Activated naive CD8-positive, alpha-beta T cell treated with anti-CD3 and anti-CD28 coated beads, Interleukin-2, amount 10 ng/mL, durations not matched to agents 7 days and 5 days (primary cell): Measurements from ENCODE around the gene EPN2. TPM values are rescaled to one million over a fixed set of nuclear protein-coding genes. Genes with fewer than 3 reads are reported as not detected.
"Not testable (repeated sequence)": the region's sequence is repeated elsewhere in the genome, so short reads cannot be mapped to it uniquely, and the experiment has no call there.

Source experiments
- ATAC-seq: fragments of 150-1000 bp; cut with Tn5 transposase; one replicate; pipeline ENCODE4 v1.10.0; 2021; ENCODE audit warnings: low read depth, moderate library complexity
- POLR2A ChIA-PET: fragments of 350-600 bp; sonication (Branson Sonifier 250); formaldehyde crosslinking; loops from one replicate; lab custom pipeline; 2021; ENCODE audit warnings: antibody characterized with exemption; lab: Charles Lee
- DNase-seq: peaks from one replicate; pipeline ENCODE4 v3.0.0; 2021
- H3K27ac Mint-ChIP-seq: one replicate; pipeline ENCODE4 v1.8.0; 2022; ENCODE audit warnings: mild to moderate bottlenecking, mixed read lengths
- H3K27me3 Mint-ChIP-seq: one replicate; pipeline ENCODE4 v1.8.0; 2022; ENCODE audit warnings: mild to moderate bottlenecking, moderate library complexity, mixed read lengths
- H3K36me3 Mint-ChIP-seq: one replicate; pipeline ENCODE4 v1.8.0; 2021; ENCODE audit warnings: mild to moderate bottlenecking, mixed read lengths
- H3K4me1 Mint-ChIP-seq: one replicate; pipeline ENCODE4 v1.8.0; 2021; ENCODE audit warnings: mixed read lengths
- H3K4me3 Mint-ChIP-seq: one replicate; pipeline ENCODE4 v1.8.0; 2022; ENCODE audit warnings: mild to moderate bottlenecking, moderate library complexity, mixed read lengths
- H3K9me3 Mint-ChIP-seq: one replicate; pipeline ENCODE4 v1.8.0; 2021; ENCODE audit warnings: mixed read lengths
- total RNA-seq, 2 experiments: library from RNA; stranded (reverse); gene quantifications; one replicate each; pipeline ENCODE4 v1.2.3, GENCODE V29; 2021

EPN2 gene
- 1 to 10 TPM; 7.1 to 7.5 TPM for total RNA-seq

DNA sequence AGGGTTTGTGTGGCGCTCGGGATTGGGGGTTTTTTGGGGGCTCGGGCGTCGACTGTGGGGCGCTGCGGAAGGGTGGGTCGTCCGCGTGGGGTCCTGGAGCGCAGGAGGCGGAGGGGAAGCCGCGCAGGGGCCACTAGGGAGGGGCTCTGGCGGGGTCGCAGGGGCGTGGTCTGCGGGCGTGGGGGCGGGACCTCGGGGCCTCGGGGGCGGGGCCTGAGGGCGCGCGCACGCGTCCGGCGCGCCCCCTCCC, at the start of gene EPN2:
EPN2 (plus strand) TSS at position 228 of the 250 bp plus-strand sequence. CDS start 45,754 bp downstream, outside the sequence.
- H3K27ac Mint-ChIP-seq, H3K4me1 Mint-ChIP-seq, H3K36me3 Mint-ChIP-seq, ATAC-seq, POLR2A ChIA-PET, H3K9me3 Mint-ChIP-seq: not testable (repeated sequence)
- peaks cover 31% of the 10 kb centered on the region for H3K27me3 Mint-ChIP-seq
- DNase-seq, result peak; percentile 75
- H3K4me3 Mint-ChIP-seq, result peak within 1 kb of the TSS; percentile 84

DNA sequence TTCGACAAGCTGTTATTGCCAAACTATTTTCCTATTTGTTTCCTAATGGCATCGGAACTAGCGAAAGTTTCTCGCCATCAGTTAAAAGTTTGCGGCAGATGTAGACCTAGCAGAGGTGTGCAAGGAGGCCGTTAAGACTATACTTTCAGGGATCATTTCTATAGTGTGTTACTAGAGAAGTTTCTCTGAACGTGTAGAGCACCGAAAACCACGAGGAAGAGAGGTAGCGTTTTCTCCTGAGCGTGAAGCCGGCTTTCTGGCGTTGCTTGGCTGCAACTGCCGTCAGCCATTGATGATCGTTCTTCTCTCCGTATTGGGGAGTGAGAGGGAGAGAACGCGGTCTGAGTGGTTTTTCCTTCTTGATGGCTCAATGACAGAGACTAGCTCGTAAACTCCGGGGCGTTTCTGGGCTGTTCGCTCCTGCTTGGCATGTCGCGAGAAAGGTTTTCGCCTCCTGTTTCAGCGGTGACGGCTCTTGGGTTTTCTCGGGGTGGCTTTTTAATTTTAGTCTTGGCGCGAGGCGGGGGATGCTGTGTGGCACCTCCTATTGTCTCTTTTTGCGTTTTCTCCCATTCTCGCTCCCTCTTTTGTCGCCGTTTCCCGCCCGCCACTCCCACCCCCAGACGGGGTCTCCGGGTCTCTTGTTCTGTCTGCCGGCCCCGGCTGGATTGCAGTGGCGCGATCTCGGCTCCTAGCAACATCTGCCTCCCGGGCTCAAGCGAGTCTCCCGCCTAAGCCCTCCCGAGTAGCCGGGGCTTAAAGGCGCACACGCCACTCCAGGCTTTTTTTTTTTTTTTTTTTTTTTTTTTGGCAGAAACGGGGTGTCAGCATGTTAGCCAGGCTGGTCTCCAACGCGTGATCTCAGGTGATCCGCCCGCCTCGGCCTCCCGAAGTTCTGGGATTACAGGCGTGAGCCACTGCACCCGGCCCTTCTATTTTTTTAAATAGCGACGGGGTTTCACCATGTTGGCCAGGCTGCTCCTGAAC, 49.0 kb upstream of the EPN2 start:
- DNase-seq (peak; percentile 77), ATAC-seq (peak; percentile 42)
- H3K27ac Mint-ChIP-seq, H3K27me3 Mint-ChIP-seq, POLR2A ChIA-PET, H3K4me1 Mint-ChIP-seq, H3K36me3 Mint-ChIP-seq, H3K9me3 Mint-ChIP-seq, H3K4me3 Mint-ChIP-seq: not testable (repeated sequence)

- H3K27me3 Mint-ChIP-seq, H3K27ac Mint-ChIP-seq, H3K4me1 Mint-ChIP-seq, POLR2A ChIA-PET, H3K9me3 Mint-ChIP-seq, DNase-seq, H3K36me3 Mint-ChIP-seq, H3K4me3 Mint-ChIP-seq: not testable (repeated sequence)
- peak; percentile 70 for ATAC-seq
Measured at GRCh38 chr17:19188870-19189708, 48.1 kb upstream of the EPN2 start.

GRCh38 chr17:19189781-19190405, 47.3 kb upstream of the EPN2 start:
- DNase-seq, POLR2A ChIA-PET, H3K4me1 Mint-ChIP-seq, H3K27me3 Mint-ChIP-seq, H3K27ac Mint-ChIP-seq, H3K4me3 Mint-ChIP-seq, H3K36me3 Mint-ChIP-seq, H3K9me3 Mint-ChIP-seq: not testable (repeated sequence)
- ATAC-seq, result peak; percentile 30

- POLR2A ChIA-PET, H3K27me3 Mint-ChIP-seq, H3K4me3 Mint-ChIP-seq, H3K4me1 Mint-ChIP-seq, H3K27ac Mint-ChIP-seq, H3K36me3 Mint-ChIP-seq, H3K9me3 Mint-ChIP-seq: not testable (repeated sequence)
- DNase-seq (peak; percentile 71), ATAC-seq (peak; percentile 96)
Measured at GRCh38 chr17:19196382-19197204, 40.6 kb upstream of the EPN2 start.

- H3K9me3 Mint-ChIP-seq, H3K4me1 Mint-ChIP-seq, H3K36me3 Mint-ChIP-seq, H3K27me3 Mint-ChIP-seq, POLR2A ChIA-PET, DNase-seq, H3K27ac Mint-ChIP-seq, H3K4me3 Mint-ChIP-seq: not testable (repeated sequence)
- peak; percentile 97 for ATAC-seq
Measured at GRCh38 chr17:19202448-19202847, 34.7 kb upstream of the EPN2 start.

- ATAC-seq, H3K4me3 Mint-ChIP-seq, H3K4me1 Mint-ChIP-seq, POLR2A ChIA-PET, H3K36me3 Mint-ChIP-seq, DNase-seq, H3K27me3 Mint-ChIP-seq, H3K27ac Mint-ChIP-seq, H3K9me3 Mint-ChIP-seq: not testable (repeated sequence)
Measured at GRCh38 chr17:19203429-19203828, 33.7 kb upstream of the EPN2 start.

DNA sequence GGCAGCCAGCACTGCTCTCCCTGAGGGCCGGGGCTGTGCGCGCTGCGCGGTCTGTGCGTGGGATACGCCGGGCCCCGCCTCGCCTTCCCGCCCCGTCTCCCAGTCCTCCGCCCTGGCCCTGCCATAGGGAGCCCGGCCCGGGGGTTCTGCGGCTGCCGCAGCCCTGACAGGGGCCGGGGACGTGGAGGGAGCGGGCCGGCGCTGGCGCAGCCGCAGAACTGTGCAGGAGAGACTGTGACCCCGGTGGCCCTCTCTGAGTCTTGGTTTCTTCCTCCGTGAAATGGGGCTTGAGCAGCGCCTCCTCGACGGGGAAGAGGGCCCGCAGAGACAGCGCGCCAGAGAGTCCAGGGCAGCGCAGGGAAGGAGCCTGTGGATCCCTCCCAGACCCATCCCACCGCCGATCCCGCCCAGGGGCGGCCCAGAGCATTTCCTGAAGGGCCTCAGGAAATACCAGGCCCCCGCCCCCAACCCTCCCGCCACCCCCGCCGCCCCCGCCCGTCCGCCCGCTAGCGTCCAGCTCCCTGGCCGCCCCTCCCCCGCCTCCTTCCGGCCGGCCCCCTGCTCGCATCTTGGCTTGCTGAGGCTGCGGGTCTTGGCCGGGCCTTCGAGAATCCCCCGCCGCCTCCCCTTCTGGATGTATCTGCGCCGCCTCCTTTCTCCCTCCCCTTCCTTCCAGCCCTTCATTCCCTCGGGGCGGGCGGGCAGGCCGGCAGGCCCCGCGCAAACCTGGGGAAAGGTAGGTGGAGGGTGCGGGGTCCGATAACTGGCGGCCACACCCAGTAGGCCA, 21.9 kb upstream of the EPN2 start:
- H3K27ac Mint-ChIP-seq, H3K9me3 Mint-ChIP-seq, H3K36me3 Mint-ChIP-seq, H3K27me3 Mint-ChIP-seq, H3K4me3 Mint-ChIP-seq, DNase-seq, POLR2A ChIA-PET, H3K4me1 Mint-ChIP-seq: not testable (repeated sequence)
- ATAC-seq, result peak; percentile 30

- DNase-seq, H3K27me3 Mint-ChIP-seq, H3K36me3 Mint-ChIP-seq, H3K27ac Mint-ChIP-seq, H3K4me1 Mint-ChIP-seq, H3K4me3 Mint-ChIP-seq, H3K9me3 Mint-ChIP-seq, POLR2A ChIA-PET: not testable (repeated sequence)
- peak; percentile 26 for ATAC-seq
Measured at GRCh38 chr17:19216148-19216926, 20.8 kb upstream of the EPN2 start.

DNA sequence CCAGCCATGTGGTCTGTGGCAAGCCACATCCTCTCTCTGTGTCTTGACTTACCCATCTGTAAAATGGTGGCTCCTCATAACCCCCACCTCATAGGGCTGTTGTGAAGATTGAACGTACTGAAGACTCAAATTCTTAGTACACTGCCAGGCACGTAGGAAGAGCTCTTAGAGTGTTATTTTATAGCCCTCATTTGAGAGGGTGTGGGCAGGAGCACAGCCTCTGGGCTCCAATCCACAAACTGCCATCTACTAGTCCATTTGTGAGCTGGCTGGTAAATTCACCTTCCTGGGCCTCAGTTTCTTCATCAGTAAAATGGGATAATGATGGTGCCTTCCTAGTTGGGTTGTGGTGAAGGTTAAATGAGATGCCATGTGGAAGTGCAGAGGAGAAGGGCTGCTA, 18.3 kb upstream of the EPN2 start:
- H3K27me3 Mint-ChIP-seq, DNase-seq, ATAC-seq, H3K4me3 Mint-ChIP-seq, H3K4me1 Mint-ChIP-seq, H3K27ac Mint-ChIP-seq, H3K9me3 Mint-ChIP-seq, POLR2A ChIA-PET, H3K36me3 Mint-ChIP-seq: not testable (repeated sequence)

DNA sequence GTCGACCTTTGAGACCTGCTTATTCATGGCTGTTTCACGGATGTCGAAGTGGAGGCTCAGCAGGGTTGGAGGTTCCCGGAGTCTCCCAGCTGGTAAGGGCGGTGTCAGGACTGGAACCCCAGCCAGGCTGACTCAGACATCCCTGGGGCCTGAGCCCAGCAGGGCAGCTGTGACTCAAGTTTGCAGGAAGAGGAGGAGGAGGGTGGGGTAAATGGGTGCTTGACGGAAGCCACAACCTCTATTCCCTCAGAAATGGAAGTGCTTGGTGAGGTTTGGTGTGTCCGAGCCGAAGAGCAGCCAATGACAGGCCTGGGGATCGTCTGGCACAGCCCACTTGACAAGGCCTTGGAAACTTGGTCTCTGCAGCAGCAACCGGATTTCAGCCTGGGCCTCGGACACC, 17.8 kb upstream of the EPN2 start:
- POLR2A ChIA-PET, H3K4me1 Mint-ChIP-seq, H3K27me3 Mint-ChIP-seq, H3K36me3 Mint-ChIP-seq, ATAC-seq, H3K27ac Mint-ChIP-seq, H3K9me3 Mint-ChIP-seq, H3K4me3 Mint-ChIP-seq, DNase-seq: not testable (repeated sequence)

DNA sequence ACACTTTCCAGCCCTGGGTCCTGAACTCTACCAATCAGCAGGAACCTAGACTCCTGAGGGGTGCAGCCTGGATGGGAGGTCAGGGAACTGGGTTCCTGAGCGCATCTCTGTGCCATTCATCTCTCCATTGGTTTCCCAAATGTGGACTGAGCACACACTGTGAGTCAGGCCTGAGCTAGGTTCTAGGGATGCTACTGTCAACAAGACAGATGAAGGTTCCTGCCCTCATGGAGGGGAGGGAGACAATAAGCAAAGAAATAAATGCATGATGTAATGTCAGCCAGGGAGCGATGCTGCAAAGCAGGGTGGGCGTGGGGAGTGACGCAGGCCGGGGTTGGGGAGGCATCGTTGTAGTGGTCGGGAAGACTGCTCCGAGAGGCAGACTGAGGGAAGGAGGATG, 17.0 kb upstream of the EPN2 start:
- H3K9me3 Mint-ChIP-seq, POLR2A ChIA-PET, ATAC-seq, H3K4me1 Mint-ChIP-seq, H3K36me3 Mint-ChIP-seq, DNase-seq, H3K27ac Mint-ChIP-seq, H3K27me3 Mint-ChIP-seq, H3K4me3 Mint-ChIP-seq: not testable (repeated sequence)
